WTC11 (cell line): ENCODE measurements around the gene MTX1. TPM values are rescaled to one million over a fixed set of nuclear protein-coding genes. Genes with fewer than 3 reads are reported as not detected.
A peak's percentile ranks its signal among the peaks of the same experiment; 100 is the strongest.

Source experiments
- ATAC-seq: fragments of 200-7000 bp; cut with Tn5 transposase; 2 replicates; pipeline ENCODE4 v1.10.0; 2021; ENCODE audit warnings: mild to moderate bottlenecking, moderate library complexity
- CTCF ChIA-PET: fragments of 300-600 bp; sonication (Branson Sonifier 250); formaldehyde crosslinking; loops from one replicate; lab custom pipeline; 2021; ENCODE audit warnings: antibody characterized with exemption; lab: Charles Lee
- POLR2A ChIA-PET: fragments of 350-600 bp; sonication (Branson Sonifier 250); formaldehyde crosslinking; loops from one replicate; lab custom pipeline; 2021; ENCODE audit warnings: antibody characterized with exemption; lab: Charles Lee
- DNase-seq: peaks from one replicate; pipeline ENCODE4 v3.0.0; 2021; ENCODE audit warnings: low spot score
- H3K27ac Mint-ChIP-seq: 2 replicates; pipeline ENCODE4 v1.8.0; 2021; ENCODE audit warnings: mixed read lengths
- H3K27me3 Mint-ChIP-seq: 2 replicates; pipeline ENCODE4 v1.8.0; 2021; ENCODE audit warnings: low read depth, mild to moderate bottlenecking, moderate library complexity, mixed read lengths
- H3K36me3 Mint-ChIP-seq: 2 replicates; pipeline ENCODE4 v1.8.0; 2021; ENCODE audit warnings: mixed read lengths
- H3K4me1 Mint-ChIP-seq: 2 replicates; pipeline ENCODE4 v1.8.0; 2022; ENCODE audit warnings: mixed read lengths
- H3K4me3 Mint-ChIP-seq: 2 replicates; pipeline ENCODE4 v1.8.0; 2021; ENCODE audit warnings: mild to moderate bottlenecking, moderate library complexity, mixed read lengths
- H3K9me3 Mint-ChIP-seq: 2 replicates; pipeline ENCODE4 v1.8.0; 2021; ENCODE audit warnings: mixed read lengths
- AFF4 ChIP-seq: sonication (generic); formaldehyde crosslinking; IDR thresholded peaks from 2 replicates; pipeline ENCODE4 v1.8.1; 2023; ENCODE audit warnings: mild to moderate bottlenecking, missing genetic modification reagents, borderline replicate concordance
- CBFB ChIP-seq: sonication (generic); formaldehyde crosslinking; IDR thresholded peaks from 2 replicates; pipeline ENCODE4 v1.8.1; 2022; ENCODE audit warnings: mild to moderate bottlenecking, low read depth, missing genetic modification reagents
- CDX4 ChIP-seq: fragments of 250-450 bp; sonication (Bioruptor Pico); IDR thresholded peaks from 2 replicates; pipeline ENCODE4 v1.9.0; 2021; ENCODE audit warnings: moderate library complexity, mild to moderate bottlenecking, inconsistent platforms, borderline replicate concordance
- E2F1 ChIP-seq: sonication (generic); formaldehyde crosslinking; IDR thresholded peaks from 2 replicates; pipeline ENCODE4 v1.8.0; 2022; ENCODE audit warnings: mild to moderate bottlenecking, missing genetic modification reagents
- ESRRA ChIP-seq: sonication (generic); formaldehyde crosslinking; IDR thresholded peaks from 2 replicates; pipeline ENCODE4 v1.8.1; 2022; ENCODE audit warnings: mild to moderate bottlenecking, missing genetic modification reagents, borderline replicate concordance
- ETV6 ChIP-seq: sonication (generic); formaldehyde crosslinking; IDR thresholded peaks from 2 replicates; pipeline ENCODE4 v1.8.1; 2022; ENCODE audit warnings: mild to moderate bottlenecking, missing genetic modification reagents
- FOXJ3 ChIP-seq: sonication (generic); formaldehyde crosslinking; IDR thresholded peaks from 2 replicates; pipeline ENCODE4 v1.9.0; 2021; ENCODE audit warnings: missing genetic modification reagents, mild to moderate bottlenecking, borderline replicate concordance
- FOXK1 ChIP-seq: sonication (generic); formaldehyde crosslinking; IDR thresholded peaks from 2 replicates; pipeline ENCODE4 v1.8.0; 2022; ENCODE audit warnings: mild to moderate bottlenecking, moderate library complexity, missing genetic modification reagents
- FOXP1 ChIP-seq: sonication (generic); formaldehyde crosslinking; IDR thresholded peaks from 2 replicates; pipeline ENCODE4 v1.8.0; 2022; ENCODE audit warnings: missing genetic modification reagents, mild to moderate bottlenecking, moderate library complexity, borderline replicate concordance
- MAX ChIP-seq: sonication (generic); formaldehyde crosslinking; IDR thresholded peaks from 2 replicates; pipeline ENCODE4 v1.8.0; 2022; ENCODE audit warnings: mild to moderate bottlenecking, missing genetic modification reagents
- MYBL2 ChIP-seq: sonication (generic); formaldehyde crosslinking; IDR thresholded peaks from 2 replicates; pipeline ENCODE4 v1.8.1; 2023; ENCODE audit warnings: mild to moderate bottlenecking, moderate library complexity, missing genetic modification reagents
- NFE2L1 ChIP-seq: sonication (generic); formaldehyde crosslinking; IDR thresholded peaks from 2 replicates; pipeline ENCODE4 v1.8.1; 2023; ENCODE audit warnings: missing genetic modification reagents
- PRRX2 ChIP-seq: fragments of 250-450 bp; sonication (Bioruptor Pico); IDR thresholded peaks from 2 replicates; pipeline ENCODE4 v1.8.0; 2021; ENCODE audit warnings: mild to moderate bottlenecking
- RELA ChIP-seq: sonication (generic); formaldehyde crosslinking; IDR thresholded peaks from 2 replicates; pipeline ENCODE4 v1.8.1; 2022; ENCODE audit warnings: missing genetic modification reagents, mild to moderate bottlenecking, borderline replicate concordance
- SMAD3 ChIP-seq: sonication (generic); formaldehyde crosslinking; IDR thresholded peaks from 2 replicates; pipeline ENCODE4 v1.8.0; 2022; ENCODE audit warnings: missing genetic modification reagents, mild to moderate bottlenecking, borderline replicate concordance
- TCF7 ChIP-seq: sonication (generic); formaldehyde crosslinking; IDR thresholded peaks from 2 replicates; pipeline ENCODE4 v1.8.0; 2022; ENCODE audit warnings: mild to moderate bottlenecking, low read depth, missing genetic modification reagents, moderate library complexity
- TEAD4 ChIP-seq: sonication (generic); formaldehyde crosslinking; IDR thresholded peaks from 2 replicates; pipeline ENCODE4 v1.8.0; 2022; ENCODE audit warnings: mild to moderate bottlenecking, missing genetic modification reagents
- ZBTB43 ChIP-seq: sonication (generic); formaldehyde crosslinking; IDR thresholded peaks from 2 replicates; pipeline ENCODE4 v1.8.1; 2023; ENCODE audit warnings: mild to moderate bottlenecking, missing genetic modification reagents
- ZNF138 ChIP-seq: sonication (generic); formaldehyde crosslinking; conservative IDR thresholded peaks from 2 replicates; pipeline ENCODE4 v1.8.1; 2022; ENCODE audit warnings: mild to moderate bottlenecking, moderate library complexity, missing genetic modification reagents
- ZNF219 ChIP-seq: sonication (generic); formaldehyde crosslinking; IDR thresholded peaks from 2 replicates; pipeline ENCODE4 v1.8.0; 2023; ENCODE audit warnings: missing genetic modification reagents, mild to moderate bottlenecking, borderline replicate concordance
- ZNF423 ChIP-seq: fragments of 250-450 bp; sonication (Bioruptor Pico); IDR thresholded peaks from 2 replicates; pipeline ENCODE4 v2.1.2; 2022; ENCODE audit warnings: mild to moderate bottlenecking, moderate library complexity
- ZNF512 ChIP-seq: sonication (generic); formaldehyde crosslinking; IDR thresholded peaks from 2 replicates; pipeline ENCODE4 v1.8.1; 2022; ENCODE audit warnings: missing genetic modification reagents, borderline replicate concordance
- total RNA-seq: library from RNA; stranded (reverse); gene quantifications from 3 replicates; pipeline ENCODE4 v1.2.3, GENCODE V29; 2021

Gene MTX1
- total RNA-seq, 1 experiment from 2014 or later = 62.8 TPM

- TF ChIP-seq CDX4 (CRISPR knock-in tag) = no peak
- TF ChIP-seq MYBL2 = no peak
- no peak for TF ChIP-seq CBFB (CRISPR knock-in tag)
- no peak for TF ChIP-seq MAX
These were observed 51.8 kb downstream of the MTX1 start (continued) for GRCh38 chr1:155260276-155260675.

GRCh38 chr1:155261493-155261851 is 53.0 kb downstream of the MTX1 start:
- TF ChIP-seq PRRX2 = peak; percentile 73; the same call in 1 of the 2 replicates
- no peak for TF ChIP-seq SMAD3 (CRISPR knock-in tag)
- Mint-ChIP-seq H3K36me3 (peaks cover 56% of the 10 kb centered on the region), H3K4me1 (peaks cover 14% of the 10 kb centered on the region), H3K27ac (peak overlapping the region; percentile 97), H3K4me3 (peak overlapping the region; percentile 96), H3K27me3 (no peaks in the 10 kb centered on the region), H3K9me3 (no peaks in the 10 kb centered on the region)
- CTCF ChIA-PET = interaction anchor here (1.0 to 6.1 kb wide), 7 partner anchors 10 to 95 kb away, joined by 3 to 130 read pairs (median 4); partner anchors contain the start of gene HCN3
- no peak for ATAC-seq
- no peak for DNase-seq
- POLR2A ChIA-PET = interaction anchor here (0.6 to 1.8 kb wide), 7 partner anchors 11 to 88 kb away, joined by 3 to 11 read pairs (median 3); partner anchors contain the start of genes CLK2, HCN3 and KRTCAP2

- CTCF ChIA-PET = interaction anchor here (0.6 to 6.1 kb wide), 7 partner anchors 11 to 95 kb away, joined by 3 to 130 read pairs (median 4); partner anchors contain the start of genes HCN3 and KRTCAP2
- Mint-ChIP-seq H3K4me3 (peak within 1 kb of the TSS; percentile 96), H3K9me3 (no peaks in the 10 kb centered on the region), H3K27ac (peak within 1 kb of the TSS; percentile 97), H3K4me1 (peaks cover 14% of the 10 kb centered on the region), H3K36me3 (peaks cover 61% of the 10 kb centered on the region), H3K27me3 (no peaks in the 10 kb centered on the region)
- ATAC-seq (peak; percentile 94), DNase-seq (peak; percentile 92)
- POLR2A ChIA-PET = interaction anchor here (0.6 to 1.8 kb wide), 8 partner anchors 11 to 277 kb away, joined by 3 to 11 read pairs (median 4); partner anchors contain the start of genes CLK2, FDPS, HCN3 and KRTCAP2
- TF ChIP-seq TCF7 (CRISPR knock-in tag) = no peak
- TF ChIP-seq FOXP1 (CRISPR knock-in tag) = peak; percentile 64; the same call in 1 of the 2 replicates
- no peak for TF ChIP-seq ZNF219
- TF ChIP-seq ZNF512 (CRISPR knock-in tag) = no peak
- no peak; the same call in 1 of the 2 replicates for TF ChIP-seq MYBL2
- peak; percentile 86; the same call in 1 of the 2 replicates for TF ChIP-seq AFF4
- TF ChIP-seq FOXJ3 (CRISPR knock-in tag) = no peak
- no peak for TF ChIP-seq ZNF423 (CRISPR knock-in tag)
- TF ChIP-seq ZNF138 (CRISPR knock-in tag) = no peak
- TF ChIP-seq TEAD4 = peak; percentile 37; the same call in 1 of the 2 replicates
- TF ChIP-seq RELA (CRISPR knock-in tag) = peak; percentile 66; the same call in 1 of the 2 replicates
- 0 out of 2 replicates have a peak, but pooled peaks have one; percentile 29 for TF ChIP-seq ZBTB43 (CRISPR knock-in tag)
- TF ChIP-seq FOXK1 (CRISPR knock-in tag) = peak; percentile 68
- no peak for TF ChIP-seq NFE2L1 (CRISPR knock-in tag)
- TF ChIP-seq E2F1 (CRISPR knock-in tag) = no peak
- no peak for TF ChIP-seq ETV6 (CRISPR knock-in tag)
- peak; percentile 77; the same call in 1 of the 2 replicates for TF ChIP-seq ESRRA
- peak; percentile 82; the same call in 1 of the 2 replicates for TF ChIP-seq MAX
These were observed 53.6 kb downstream of the MTX1 start, which contains the start of gene SCAMP3 for GRCh38 chr1:155261852-155262673. TSS of gene SCAMP3 (minus strand) at chr1:155262360. CDS start at chr1:155262151, 209 bp downstream.
